IMR-90 (cell line): ENCODE measurements around the gene SMAD7. TPM values are rescaled to one million over a fixed set of nuclear protein-coding genes. Genes with fewer than 3 reads are reported as not detected.

ENCODE experiments used
- ATAC-seq: fragments of 200-7000 bp; cut with Tn5 transposase; 2 replicates; pipeline ENCODE4 v1.9.1; 2020; ENCODE audit warnings: low read depth, mild to moderate bottlenecking, moderate library complexity
- BruUV-seq: library from RNA; stranded (reverse); fragments of 400-500 nt; replicated peaks from 2 replicates; lab custom pipeline; 2021; lab: Mats Ljungman, UMichigan
- CTCF ChIA-PET: fragments of 300-600 bp; formaldehyde crosslinking; extraction: SDS; loops from one replicate; lab custom pipeline; 2021; ENCODE audit warnings: antibody characterized with exemption; lab: Yijun Ruan, JAX
- POLR2A ChIA-PET: fragments of 300-600 bp; sonication (Branson Sonifier 250); formaldehyde crosslinking; loops from one replicate; lab custom pipeline; 2022; ENCODE audit warnings: antibody characterized with exemption; ENCODE audit not compliant: unreplicated experiment; lab: Charles Lee
- DNase-seq: peaks from one replicate; pipeline ENCODE4 v3.0.0; 2013
- H2AFZ ChIP-seq: replicated peaks from 2 replicates; pipeline ENCODE3; 2013; ENCODE audit warnings: low read length, mild to moderate bottlenecking; ENCODE audit not compliant: poor library complexity
- H2AK5ac ChIP-seq: 2 replicates; pipeline ENCODE4 v1.6.1; 2013; ENCODE audit warnings: low read depth, low read length, inconsistent platforms
- H2AK9ac ChIP-seq: replicated peaks from 2 replicates; pipeline ENCODE3; 2013; ENCODE audit warnings: mild to moderate bottlenecking, low read depth, low read length, moderate library complexity; ENCODE audit not compliant: poor library complexity
- H2BK120ac ChIP-seq: 2 replicates; pipeline ENCODE4 v1.6.1; 2013; ENCODE audit warnings: low read depth, low read length, inconsistent platforms
- H2BK15ac ChIP-seq: 3 replicates; pipeline ENCODE4 v1.6.1; 2013; ENCODE audit warnings: low read depth, low read length, inconsistent platforms
- H2BK20ac ChIP-seq: 2 replicates; pipeline ENCODE4 v1.6.1; 2013; ENCODE audit warnings: low read depth, mild to moderate bottlenecking, inconsistent platforms, low read length, moderate library complexity
- H2BK5ac ChIP-seq: 2 replicates; pipeline ENCODE4 v1.6.1; 2013; ENCODE audit warnings: mild to moderate bottlenecking, low read depth, low read length, inconsistent platforms; ENCODE audit not compliant: poor library complexity, severe bottlenecking
- H3K14ac ChIP-seq: replicated peaks from 2 replicates; pipeline ENCODE4 v1.6.1; 2013; ENCODE audit warnings: low read depth, low read length, inconsistent platforms
- H3K18ac ChIP-seq: 2 replicates; pipeline ENCODE4 v1.6.1; 2013; ENCODE audit warnings: low read depth, low read length, control low read depth
- H3K23ac ChIP-seq: 2 replicates; pipeline ENCODE4 v1.6.1; 2013; ENCODE audit warnings: low read depth, low read length, inconsistent platforms
- H3K27ac ChIP-seq: 2 replicates; pipeline ENCODE4 v1.5.1; 2013; ENCODE audit warnings: mild to moderate bottlenecking, control low read depth, low read length; ENCODE audit not compliant: insufficient read depth
- H3K27me3 ChIP-seq: 2 replicates; pipeline ENCODE4 v1.6.1; 2013; ENCODE audit warnings: low read length; ENCODE audit not compliant: control insufficient read depth, insufficient read depth
- H3K36me3 ChIP-seq: 2 replicates; pipeline ENCODE4 v1.6.1; 2013; ENCODE audit warnings: low read length, mixed read lengths; ENCODE audit not compliant: control insufficient read depth, insufficient read depth
- H3K4ac ChIP-seq: 2 replicates; pipeline ENCODE4 v1.6.1; 2013; ENCODE audit warnings: low read depth, low read length, inconsistent platforms
- H3K4me1 ChIP-seq: 2 replicates; pipeline ENCODE4 v1.6.1; 2013; ENCODE audit warnings: low read length, mixed read lengths; ENCODE audit not compliant: control insufficient read depth, insufficient read depth
- H3K4me2 ChIP-seq: 2 replicates; pipeline ENCODE4 v1.6.1; 2013; ENCODE audit warnings: low read depth, mild to moderate bottlenecking, control low read depth, low read length, moderate library complexity
- H3K4me3 ChIP-seq: 2 replicates; pipeline ENCODE4 v1.5.1; 2013; ENCODE audit warnings: low read depth, mild to moderate bottlenecking, control low read depth, low read length, moderate library complexity; ENCODE audit not compliant: insufficient read depth
- H3K56ac ChIP-seq: 2 replicates; pipeline ENCODE4 v1.6.1; 2013; ENCODE audit warnings: low read length, inconsistent platforms; ENCODE audit not compliant: insufficient read depth; ENCODE audit errors: extremely low read depth
- H3K79me1 ChIP-seq, 2 experiments: 2 replicates each; pipeline ENCODE4 v1.6.1; 2013; ENCODE audit warnings: low read length in 2 of 2, inconsistent platforms in 1 of 2, low read depth in 1 of 2
- H3K9ac ChIP-seq: 2 replicates; pipeline ENCODE4 v1.6.1; 2013; ENCODE audit warnings: low read depth, low read length, control low read depth
- H3K9me1 ChIP-seq: 2 replicates; pipeline ENCODE4 v1.6.1; 2013; ENCODE audit warnings: low read length, inconsistent platforms; ENCODE audit not compliant: insufficient read depth
- H3K9me3 ChIP-seq: 2 replicates; pipeline ENCODE4 v1.6.1; 2013; ENCODE audit warnings: low read length; ENCODE audit not compliant: control insufficient read depth, insufficient read depth
- H4K20me1 ChIP-seq: 2 replicates; pipeline ENCODE4 v1.6.1; 2013; ENCODE audit warnings: low read length, inconsistent platforms; ENCODE audit not compliant: insufficient read depth
- H4K5ac ChIP-seq: 2 replicates; pipeline ENCODE4 v1.6.1; 2013; ENCODE audit warnings: mild to moderate bottlenecking, low read depth, low read length, control low read depth
- H4K8ac ChIP-seq, 2 experiments: 2 replicates each; pipeline ENCODE4 v1.6.1; 2013; ENCODE audit warnings: low read depth in 2 of 2, low read length in 2 of 2, control low read depth in 1 of 2, inconsistent platforms in 1 of 2
- H4K91ac ChIP-seq: 2 replicates; pipeline ENCODE4 v1.6.1; 2013; ENCODE audit warnings: low read depth, low read length, inconsistent platforms; ENCODE audit not compliant: insufficient read depth
- BHLHE40 ChIP-seq: fragments of 150-350 bp; IDR thresholded peaks from 2 replicates; pipeline ENCODE4 v1.6.1; 2016; ENCODE audit warnings: mild to moderate bottlenecking, low read depth, low read length
- CEBPB ChIP-seq: IDR thresholded peaks from 2 replicates; pipeline ENCODE4 v1.6.1; 2012; ENCODE audit warnings: low read depth, low read length, improper control_type of control experiment
- CHD1 ChIP-seq: IDR thresholded peaks from 2 replicates; pipeline ENCODE4 v1.6.1; 2012; ENCODE audit warnings: low read depth, low read length, improper control_type of control experiment
- CTCF ChIP-seq: conservative IDR thresholded peaks from 2 replicates; pipeline ENCODE4 v1.5.1; 2012; ENCODE audit warnings: mild to moderate bottlenecking, low read depth, low read length, improper control_type of control experiment
- FOS ChIP-seq: fragments of 150-350 bp; IDR thresholded peaks from 2 replicates; pipeline ENCODE4 v1.6.1; 2016; ENCODE audit warnings: low read depth, low read length
- MAZ ChIP-seq: IDR thresholded peaks from 2 replicates; pipeline ENCODE4 v1.6.1; 2012; ENCODE audit warnings: low read depth, mild to moderate bottlenecking, low read length, improper control_type of control experiment, moderate library complexity, borderline replicate concordance
- MXI1 ChIP-seq: IDR thresholded peaks from 2 replicates; pipeline ENCODE4 v1.6.1; 2012; ENCODE audit warnings: low read depth, mild to moderate bottlenecking, low read length, moderate library complexity, borderline replicate concordance
- POLR2A ChIP-seq: IDR thresholded peaks from 2 replicates; pipeline ENCODE4 v1.6.1; 2012; ENCODE audit warnings: mild to moderate bottlenecking, low read depth, low read length
- RCOR1 ChIP-seq: IDR thresholded peaks from 2 replicates; pipeline ENCODE4 v1.6.1; 2012; ENCODE audit warnings: mild to moderate bottlenecking, low read length, improper control_type of control experiment; ENCODE audit not compliant: insufficient replicate concordance
- RFX5 ChIP-seq: IDR thresholded peaks from 2 replicates; pipeline ENCODE4 v1.8.0; 2012; ENCODE audit warnings: low read depth, mild to moderate bottlenecking, low read length, moderate library complexity
- WGBS, 2 experiments: methylation state at CpG; one replicate each; pipeline versions ENCODE4 v1.1.5 to v1.1.7; 2013; ENCODE audit warnings: missing lambda C conversion rate in 2 of 2; ENCODE audit not compliant: insufficient read length in 1 of 2; ENCODE audit errors: extremely low coverage in 2 of 2; 5-methylcytosine and 5-hydroxymethylcytosine counted together
- dilution Hi-C: fragments of 300-500 bp; cut with HindIII; formaldehyde crosslinking; loops from one replicate; pipeline ENCODE4 v1.14.3; 2018; ENCODE audit warnings: low sequenced_read_pairs; ENCODE audit not compliant: unreplicated experiment
- in situ Hi-C: fragments of 300-500 bp; cut with MboI; formaldehyde crosslinking; loops from 3 replicates; pipeline ENCODE4 v1.14.3; 2019; ENCODE audit warnings: low sequenced_read_pairs, inconsistent platforms, mixed read lengths
- intact Hi-C: fragments of 100-400 bp; cut with micrococcal nuclease; formaldehyde crosslinking; loops from 2 replicates; pipeline ENCODE4 v1.10.0; 2022
- polyA plus RNA-seq, 3 experiments: library from polyadenylated mRNA; depleted of rRNA; stranded (reverse); fragments of >200 nt; gene quantifications; 2 replicates each; pipeline ENCODE4 v1.2.3, GENCODE V29; 2012; ENCODE audit warnings: low replicate concordance in 1 of 3
- total RNA-seq: library from RNA; depleted of rRNA; stranded (reverse); fragments of >200 nt; gene quantifications from 2 replicates; pipeline ENCODE4 v1.2.3, GENCODE V29; 2012
- TF ChIP-seq, protein P1 (sequence below): fragments of 150-350 bp; IDR thresholded peaks from 2 replicates; pipeline ENCODE4 v1.6.1; 2016; ENCODE audit warnings: low read depth, mild to moderate bottlenecking, low read length, moderate library complexity, borderline replicate concordance

The SMAD7 gene
- total and polyA plus RNA-seq, 2 of the 4 experiments (the other 2 are of a cell fraction), result 15.8 to 17.6 TPM

- TF ChIP-seq RFX5 (no peak), MXI1 (no peak), POLR2A (no peak)
Measured at GRCh38 chr18:48921305-48922225, 29.2 kb downstream of the SMAD7 start (continued).

DNA sequence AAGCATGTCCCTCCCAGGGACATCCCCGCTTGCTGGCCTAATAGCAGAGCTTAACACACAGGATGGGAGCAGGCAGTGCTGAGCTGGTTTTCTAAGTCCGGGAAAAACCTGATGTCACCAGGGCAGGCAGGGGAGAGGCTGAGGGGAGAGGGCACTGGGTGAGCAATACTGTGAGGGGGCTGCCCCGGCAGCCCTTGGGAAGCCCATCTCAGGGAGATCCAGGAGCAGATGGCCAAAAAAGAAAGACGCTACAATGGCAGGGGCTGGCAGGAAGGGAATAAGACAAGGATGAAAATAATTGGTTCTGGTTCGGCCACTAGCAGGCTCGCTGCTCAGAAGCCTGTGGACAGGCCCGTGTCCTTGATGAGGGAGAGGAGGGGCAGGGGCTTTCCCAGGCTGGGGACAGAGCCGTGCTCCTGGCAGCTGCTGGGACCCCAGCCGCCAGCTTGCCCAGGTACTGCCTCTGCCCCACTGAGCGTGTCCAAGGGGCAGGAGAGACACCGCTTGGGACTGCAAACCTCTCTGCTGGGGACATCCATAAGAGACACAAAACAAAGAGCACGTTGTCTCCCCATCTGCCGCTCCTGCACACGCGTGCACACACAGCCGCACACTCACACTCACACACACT is 30.2 kb downstream of the SMAD7 start:
- H2BK20ac ChIP-seq, result no peak overlapping the region
- H3K56ac ChIP-seq, result no peak overlapping the region
- H2BK5ac ChIP-seq, result no peak overlapping the region
- POLR2A ChIA-PET, result interaction anchor here (0.7 kb wide), 1 partner anchor 153 kb away, joined by 10 read pairs; no protein-coding TSS in a partner anchor
- peaks cover 38% of the 10 kb centered on the region for H3K4me1 ChIP-seq
- H4K91ac ChIP-seq, result no peak overlapping the region
- H3K27ac ChIP-seq, result no peak overlapping the region
- H2AK9ac ChIP-seq, result no peak overlapping the region
- H3K9ac ChIP-seq, result no peak overlapping the region
- intact Hi-C loops (no loop called here), in situ Hi-C loops (no loop called here), dilution Hi-C loops (no loop called here)
- H3K4me3 ChIP-seq, result no peak overlapping the region
- peak overlapping the region; percentile 27; the same call in 1 of the 2 replicates for H3K4ac ChIP-seq
- no peak overlapping the region; a peak in 1 of 4 replicates for H4K8ac ChIP-seq
- H2AFZ ChIP-seq, result no peak overlapping the region
- no peaks in the 10 kb centered on the region for H3K27me3 ChIP-seq
- H3K9me1 ChIP-seq, result peaks cover 27% of the 10 kb centered on the region
- peak overlapping the region; percentile 63; the same call in 1 of the 2 replicates for H3K23ac ChIP-seq
- H3K4me2 ChIP-seq, result no peak overlapping the region
- H4K20me1 ChIP-seq, result peaks cover 43% of the 10 kb centered on the region
- ATAC-seq (no peak), DNase-seq (no peak)
- peaks cover 25% of the 10 kb centered on the region for H3K36me3 ChIP-seq
- peak overlapping the region; percentile 42; the same call in 1 of the 2 replicates for H2AK5ac ChIP-seq
- no peak overlapping the region for H2BK15ac ChIP-seq
- H3K18ac ChIP-seq, result no peak overlapping the region
- peaks cover 13 to 84% of the 10 kb centered on the region in 2 experiments; a peak in 3 of 4 replicates for H3K79me1 ChIP-seq
- H3K14ac ChIP-seq, result no peak overlapping the region
- H3K9me3 ChIP-seq, result no peaks in the 10 kb centered on the region
- WGBS, 2 experiments, result 64% methylated on average over 4 of the region's 16 CpGs; no CpG with 5 or more reads in 1 of the 2 experiments
- CTCF ChIA-PET, result interaction anchor here (0.6 kb wide), 1 partner anchor 228 kb away, joined by 3 read pairs; no protein-coding TSS in a partner anchor
- TSS peak; percentile 58 for BruUV-seq
- H2BK120ac ChIP-seq, result no peak overlapping the region
- no peak overlapping the region for H4K5ac ChIP-seq
- TF ChIP-seq, protein P1, sequence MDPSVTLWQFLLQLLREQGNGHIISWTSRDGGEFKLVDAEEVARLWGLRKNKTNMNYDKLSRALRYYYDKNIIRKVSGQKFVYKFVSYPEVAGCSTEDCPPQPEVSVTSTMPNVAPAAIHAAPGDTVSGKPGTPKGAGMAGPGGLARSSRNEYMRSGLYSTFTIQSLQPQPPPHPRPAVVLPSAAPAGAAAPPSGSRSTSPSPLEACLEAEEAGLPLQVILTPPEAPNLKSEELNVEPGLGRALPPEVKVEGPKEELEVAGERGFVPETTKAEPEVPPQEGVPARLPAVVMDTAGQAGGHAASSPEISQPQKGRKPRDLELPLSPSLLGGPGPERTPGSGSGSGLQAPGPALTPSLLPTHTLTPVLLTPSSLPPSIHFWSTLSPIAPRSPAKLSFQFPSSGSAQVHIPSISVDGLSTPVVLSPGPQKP, result no peak
- TF ChIP-seq MXI1 (no peak), FOS (no peak), POLR2A (no peak), CTCF (no peak), RCOR1 (no peak), MAZ (no peak), CHD1 (no peak), CEBPB (no peak), RFX5 (no peak), BHLHE40 (no peak)
